Suppressor macrophage treated with lipopolysaccharide for 4 hours (primary cell): Measurements from ENCODE around the gene TMEM119.
A peak's percentile ranks its signal among the peaks of the same experiment; 100 is the strongest.

Experiments used
- DNase-seq: peaks from one replicate; pipeline ENCODE4 v3.0.0-alpha.2; 2020

TMEM119 gene, protein sequence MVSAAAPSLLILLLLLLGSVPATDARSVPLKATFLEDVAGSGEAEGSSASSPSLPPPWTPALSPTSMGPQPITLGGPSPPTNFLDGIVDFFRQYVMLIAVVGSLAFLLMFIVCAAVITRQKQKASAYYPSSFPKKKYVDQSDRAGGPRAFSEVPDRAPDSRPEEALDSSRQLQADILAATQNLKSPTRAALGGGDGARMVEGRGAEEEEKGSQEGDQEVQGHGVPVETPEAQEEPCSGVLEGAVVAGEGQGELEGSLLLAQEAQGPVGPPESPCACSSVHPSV

DNA sequence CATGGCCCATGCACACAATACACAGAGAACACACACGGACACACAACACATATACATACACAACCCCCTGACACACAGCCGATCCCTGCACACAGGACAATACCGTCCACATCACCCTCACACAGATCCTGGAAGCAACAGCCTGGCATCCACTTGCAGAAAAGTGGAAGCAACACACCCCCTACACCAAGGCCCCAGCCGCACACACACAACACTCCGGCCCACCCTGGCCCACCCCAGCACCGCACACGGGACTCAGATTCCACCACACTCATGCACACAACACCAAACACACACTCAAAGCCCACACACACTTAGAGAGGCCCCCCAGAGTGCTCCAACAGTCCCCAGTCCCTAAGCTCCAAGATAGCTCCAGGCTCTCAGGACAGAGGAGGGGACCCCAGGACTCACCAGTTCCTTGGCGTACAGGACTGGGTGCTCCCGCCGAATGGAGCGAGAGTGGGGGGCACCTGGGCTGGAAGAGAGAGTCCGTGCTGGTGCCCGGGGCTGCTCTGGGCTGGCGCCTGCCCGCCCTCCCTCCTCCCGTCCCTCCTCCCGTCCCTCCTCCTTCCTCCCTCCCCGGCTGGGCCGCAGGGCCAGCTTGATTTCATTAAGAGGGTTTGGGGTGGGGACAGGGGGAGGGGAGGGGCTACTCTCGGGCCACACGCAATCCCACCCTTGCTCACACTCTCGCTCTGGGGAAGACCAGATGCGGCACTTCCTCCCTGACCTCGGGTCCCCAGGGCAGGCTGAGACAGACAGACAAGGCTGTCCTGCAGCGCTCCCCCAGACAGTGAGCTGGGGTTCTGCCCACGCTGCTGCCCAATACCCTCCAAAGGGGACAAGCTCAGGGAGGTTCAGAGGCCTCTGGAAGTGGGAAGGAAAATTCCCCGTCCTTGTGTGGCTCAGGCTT lies at the start of gene TMEM119:
TSS of gene TMEM119 (minus strand) at position 526 of the 913 bp plus-strand sequence. CDS start 5,701 bp downstream, outside the sequence.
- DNase-seq, result peak; percentile 19

DNA sequence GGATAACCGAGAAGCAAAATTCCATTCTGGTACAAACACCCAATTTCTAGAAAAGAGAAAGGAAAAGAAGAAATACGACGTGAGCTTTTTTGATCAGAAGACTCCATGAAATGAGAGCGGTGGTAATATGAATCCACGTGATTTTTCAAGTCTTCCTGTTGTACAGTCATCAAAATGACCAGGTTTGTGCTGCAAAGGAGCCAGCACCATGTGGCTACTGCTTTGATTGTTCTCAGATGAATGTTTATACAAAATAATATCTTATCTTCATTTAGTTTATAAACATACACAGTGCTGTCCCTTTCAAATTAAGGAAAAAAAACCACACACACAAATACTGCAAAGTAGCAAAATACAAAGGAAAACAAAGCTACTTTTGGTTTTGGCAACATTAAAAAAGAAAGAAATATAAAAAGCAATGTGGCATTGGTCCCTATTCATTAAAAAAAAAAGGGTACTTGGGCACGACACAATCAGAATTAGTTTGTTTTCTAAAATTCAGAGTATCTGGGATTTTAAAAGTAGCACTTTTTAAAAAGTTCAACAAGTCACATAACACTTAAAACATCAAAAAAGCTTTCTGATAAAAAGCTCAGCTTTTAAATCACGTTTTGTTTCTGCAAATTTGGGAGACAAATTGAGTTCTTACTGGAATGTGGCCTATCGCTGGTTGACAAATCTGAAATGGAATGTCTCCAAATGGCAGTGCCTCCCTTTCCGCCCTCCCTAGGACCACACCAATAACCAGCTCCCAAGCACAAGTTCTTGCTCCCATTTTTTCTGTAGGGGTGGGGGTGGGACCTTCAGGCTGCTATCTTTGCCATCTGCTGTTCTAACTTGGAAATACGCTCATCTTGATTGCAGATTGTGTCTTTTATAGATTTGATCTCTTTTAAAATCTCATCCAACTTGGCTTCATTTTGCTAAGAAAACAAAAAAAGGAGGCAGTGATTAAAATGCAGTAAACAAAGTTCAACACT lies 49.0 kb upstream of the TMEM119 start:
- peak; percentile 17 for DNase-seq

DNA sequence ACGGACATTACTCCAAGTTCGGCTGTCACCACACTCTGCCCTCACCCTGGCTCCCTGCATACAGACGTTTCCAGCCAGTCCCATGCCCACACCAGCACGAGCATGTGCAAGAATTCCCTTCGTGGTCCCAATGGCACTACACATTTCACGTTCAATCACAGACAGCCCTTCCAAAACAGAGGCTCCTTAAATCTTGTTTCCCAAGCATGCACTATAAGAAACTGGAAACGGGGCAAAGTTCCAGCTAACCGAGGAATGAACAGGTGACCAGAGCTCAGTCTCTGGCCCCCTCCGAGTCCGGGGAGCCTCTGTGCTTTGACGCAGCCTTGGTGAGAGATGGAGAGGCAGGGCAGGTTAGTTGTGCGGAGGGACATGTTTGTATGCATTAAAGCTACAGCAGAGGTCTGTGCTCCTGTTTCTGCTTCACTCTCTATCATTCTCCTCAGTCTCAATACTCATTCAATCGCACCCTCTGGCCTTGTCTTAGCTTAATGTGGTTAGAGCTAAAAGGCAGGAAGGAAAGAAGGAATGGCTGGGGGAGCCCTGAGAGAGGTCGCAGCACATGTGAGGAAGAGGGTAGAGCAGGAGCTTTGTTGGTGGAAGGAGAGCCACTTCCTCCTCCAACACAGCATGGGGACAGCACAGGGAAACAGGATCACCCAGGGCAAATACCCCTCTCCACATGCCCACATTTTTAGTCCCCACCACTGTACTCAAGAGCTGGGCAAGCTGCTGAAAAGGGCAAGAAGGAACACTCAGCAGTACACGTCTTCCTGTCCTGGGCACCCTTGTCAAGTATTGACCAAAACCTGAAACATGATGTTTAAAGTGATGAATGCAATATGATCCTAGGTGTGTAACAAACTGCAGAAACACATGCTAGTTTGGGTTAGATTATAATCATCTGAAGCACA lies 48.1 kb upstream of the TMEM119 start:
- no peak for DNase-seq

DNA sequence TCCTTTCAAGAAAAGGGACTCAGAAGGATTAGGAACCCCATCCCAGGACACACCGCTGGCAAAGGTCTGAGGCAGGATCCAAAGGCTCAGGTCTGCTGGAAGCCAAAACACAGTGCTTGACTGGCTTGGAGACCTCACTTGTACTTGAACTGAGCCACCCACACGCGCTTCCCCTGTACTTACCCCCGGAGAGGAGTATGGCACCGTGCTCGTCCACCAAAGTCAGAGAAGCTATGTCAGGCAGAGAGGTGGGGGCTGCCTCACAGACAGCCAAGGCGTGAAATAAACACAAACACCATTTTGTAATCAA lies 46.9 kb upstream of the TMEM119 start:
- DNase-seq, result no peak

DNA sequence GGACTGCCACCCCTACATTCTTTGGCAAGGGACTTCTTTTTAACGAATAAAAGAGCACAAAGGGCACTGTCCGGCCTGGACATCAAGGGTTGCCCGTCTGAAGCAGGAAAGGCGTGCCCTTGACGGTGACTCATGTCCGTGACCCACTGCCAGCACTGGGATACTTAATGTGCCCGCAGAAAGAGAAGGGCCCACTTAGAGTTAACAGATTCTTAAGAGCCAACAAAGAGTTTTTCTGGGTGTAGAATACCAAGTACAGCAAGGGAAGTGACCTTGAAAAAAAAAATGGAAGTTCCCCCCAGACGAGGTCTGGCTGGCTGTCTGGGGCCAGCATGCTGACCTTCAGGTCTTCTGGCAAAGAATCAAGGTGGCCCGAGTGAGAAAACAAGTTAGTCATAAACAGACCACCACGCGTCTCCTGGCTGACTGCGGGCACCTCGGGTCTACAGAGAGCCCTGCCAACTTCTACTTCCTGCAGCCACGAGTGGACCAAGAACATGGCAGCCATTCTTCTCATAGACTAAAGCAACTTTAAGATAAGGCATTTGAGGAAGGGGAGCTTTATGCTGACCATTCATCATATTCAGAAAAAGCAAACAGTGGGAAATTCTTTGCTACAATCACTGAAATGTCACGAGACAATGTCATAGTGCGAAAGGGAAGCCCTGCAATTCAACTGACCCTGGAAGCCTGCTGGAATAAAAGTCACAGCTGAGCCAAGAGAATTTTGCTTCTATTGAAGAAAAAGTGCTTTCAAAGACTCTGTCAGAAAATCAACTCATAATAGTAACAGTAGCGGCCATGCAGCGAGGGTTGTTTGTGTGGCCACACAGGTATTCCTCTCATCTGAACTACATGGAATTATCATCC lies 46.3 kb upstream of the TMEM119 start:
- peak; percentile 37 for DNase-seq

DNA sequence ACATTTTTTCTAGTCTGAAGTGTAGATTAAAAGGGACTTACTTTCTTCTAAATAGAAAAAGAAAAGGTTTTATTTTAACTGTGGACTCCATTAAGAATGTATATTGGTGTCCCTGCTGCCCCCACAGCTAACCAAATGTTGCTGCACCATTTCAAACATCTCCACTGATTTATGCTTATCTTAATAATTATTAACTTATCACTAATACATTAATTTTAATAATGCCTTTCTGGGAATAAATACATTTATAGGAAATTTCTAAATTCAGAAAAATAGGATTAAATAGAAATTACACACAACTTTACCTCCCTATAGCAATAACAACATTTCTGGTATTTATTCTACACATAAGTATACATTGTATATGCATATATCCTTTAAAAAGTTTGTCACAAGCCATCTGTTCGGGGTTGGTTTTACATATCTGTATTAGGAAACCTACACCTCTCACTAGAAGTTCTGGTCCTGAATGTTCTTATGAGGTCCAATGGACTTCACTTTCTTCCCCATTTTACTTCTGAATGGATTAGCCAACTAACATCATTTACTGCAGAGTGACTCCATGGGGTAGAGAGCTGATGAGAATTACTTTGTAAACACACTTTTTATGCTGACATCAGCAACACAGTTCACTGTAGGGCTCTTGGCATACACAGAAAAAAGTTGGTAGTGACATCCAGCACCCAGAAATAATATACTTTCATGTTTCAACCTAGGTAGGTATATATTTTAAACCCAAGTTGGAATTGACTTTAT lies 45.2 kb upstream of the TMEM119 start:
- no peak for DNase-seq

DNA sequence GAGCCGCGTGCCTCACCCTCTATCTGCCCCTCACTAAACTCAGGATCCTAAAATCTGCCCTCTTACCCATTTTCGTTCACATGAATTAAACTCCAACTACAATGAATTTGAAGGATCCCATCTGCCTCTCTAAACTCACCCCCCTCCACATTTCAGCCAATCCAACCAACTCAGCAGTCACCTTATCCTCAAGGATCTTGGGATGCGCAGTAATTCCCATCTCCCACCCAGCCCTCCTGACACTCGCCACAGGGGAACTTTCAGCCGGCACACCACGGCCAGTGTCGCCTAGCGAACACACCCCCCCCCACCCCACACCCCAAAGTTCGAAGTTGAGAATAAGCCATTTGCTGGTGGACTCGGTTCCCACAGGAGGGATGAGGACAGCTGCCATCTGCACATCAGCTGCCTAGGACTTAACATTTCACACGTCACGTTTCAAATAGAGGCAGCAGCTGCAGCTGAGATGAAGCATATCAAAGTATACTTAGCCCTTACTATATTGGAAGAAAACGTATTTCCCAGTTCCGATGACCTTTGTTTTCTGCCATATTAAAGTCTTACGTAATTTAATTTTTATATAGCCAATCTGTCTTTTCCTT lies 44.5 kb upstream of the TMEM119 start:
- no peak for DNase-seq

DNA sequence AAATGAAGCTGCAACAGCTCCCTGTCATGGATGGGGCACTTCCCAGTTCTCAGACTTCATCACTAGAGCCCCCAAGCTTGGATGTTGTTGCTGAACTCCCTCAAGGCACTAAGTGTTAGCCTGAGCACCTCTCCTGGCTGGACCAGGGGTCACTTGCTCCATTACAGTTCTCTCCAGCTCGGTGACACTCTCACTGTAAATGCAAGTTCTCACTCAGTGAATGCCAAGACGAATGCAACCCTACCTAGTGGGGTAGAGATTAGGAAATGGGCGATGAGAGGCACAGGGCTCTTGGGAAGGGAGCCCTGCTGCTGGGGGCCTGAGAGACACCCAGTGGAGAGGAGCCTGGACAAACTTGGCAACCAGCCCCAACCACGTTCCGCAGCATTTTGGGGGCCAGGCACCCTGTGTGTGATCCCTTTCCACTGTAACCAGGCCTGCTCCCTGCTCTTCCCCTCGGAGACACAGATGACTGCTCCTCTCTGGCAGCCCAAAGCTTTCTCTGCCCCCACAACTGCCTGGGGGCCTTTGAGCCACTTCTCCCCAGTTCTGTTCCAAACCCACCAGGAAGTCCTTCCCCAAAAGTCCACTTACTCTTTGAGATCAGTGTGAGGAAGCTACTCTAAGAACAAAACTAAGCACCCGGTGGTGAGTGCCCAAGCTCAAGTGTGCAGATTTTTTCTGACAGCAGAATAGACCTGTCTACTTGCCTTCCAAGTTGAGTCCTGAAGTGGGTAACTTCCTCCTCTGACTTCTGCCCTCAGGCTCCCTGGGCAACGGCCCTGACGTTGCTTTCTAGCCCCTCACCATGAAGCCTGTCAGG lies 43.8 kb upstream of the TMEM119 start:
- peak; percentile 24 for DNase-seq

DNA sequence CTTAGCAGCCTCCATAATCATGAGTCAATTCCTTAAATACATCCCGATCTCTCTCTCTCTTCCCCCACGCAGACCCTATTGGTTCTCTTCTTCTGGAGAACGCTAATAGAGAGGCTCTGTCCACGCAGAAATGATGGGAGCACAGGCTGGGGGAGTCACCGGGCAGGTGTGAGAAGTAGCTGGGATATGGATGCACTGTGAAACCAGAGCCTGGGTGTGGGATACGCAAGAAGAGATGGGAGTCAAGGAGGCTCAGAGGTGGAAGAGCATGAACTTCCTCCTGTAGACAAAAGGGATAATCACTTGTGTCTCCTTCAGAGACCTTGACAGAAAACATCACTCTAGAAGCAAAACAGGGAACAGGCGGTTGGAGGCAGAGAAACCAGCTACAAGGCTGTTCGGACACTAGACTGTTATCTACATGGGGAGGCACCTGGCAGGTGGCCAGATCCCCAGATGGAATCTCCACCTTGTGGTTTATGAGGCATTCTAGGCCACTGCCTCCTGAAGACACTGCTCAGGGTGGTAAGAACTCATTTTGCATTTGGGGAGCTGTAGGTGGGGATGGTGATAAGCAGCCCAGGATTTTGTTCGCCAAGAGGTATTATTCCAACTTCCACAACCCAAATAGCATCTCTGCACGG lies 43.0 kb upstream of the TMEM119 start:
- DNase-seq, result no peak

DNA sequence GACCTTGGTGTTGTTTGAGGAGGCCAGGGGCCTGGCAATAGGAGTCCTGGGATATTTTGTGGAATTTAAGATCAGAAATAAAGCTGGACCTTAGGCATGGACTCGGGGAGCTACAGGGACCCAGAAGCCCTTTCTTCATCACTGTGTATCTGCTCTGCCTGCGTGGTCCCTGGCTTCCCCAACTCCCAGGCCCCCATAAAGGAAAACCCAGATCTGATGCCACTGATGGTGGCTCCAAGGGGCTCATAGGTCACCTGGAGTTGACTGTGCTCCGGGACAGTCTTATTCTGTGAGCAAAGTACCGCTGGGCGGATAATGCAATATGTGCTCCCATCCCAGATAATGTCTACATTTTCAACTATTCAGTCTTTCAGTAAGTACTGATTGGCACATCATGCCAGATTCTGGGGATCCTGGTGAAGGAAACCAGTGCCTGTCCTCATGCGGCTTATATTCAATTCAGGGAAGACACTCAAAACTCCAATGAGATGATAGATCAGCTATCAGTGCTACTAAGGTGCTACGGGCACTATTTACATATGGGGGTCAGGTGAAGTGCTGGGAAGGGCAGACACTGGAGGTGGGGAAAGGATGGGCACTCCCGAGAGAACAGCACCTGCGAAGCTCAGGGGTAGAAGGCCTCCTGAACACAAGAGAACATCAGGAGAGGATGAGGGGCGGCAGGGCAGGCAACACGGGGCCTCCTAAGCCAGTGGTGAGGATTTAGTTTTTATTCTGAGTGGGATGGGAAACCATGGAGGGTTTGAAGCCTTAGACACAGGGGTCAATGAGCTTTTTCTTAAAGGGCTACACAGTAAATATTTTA lies 41.3 kb upstream of the TMEM119 start:
- no peak for DNase-seq

DNA sequence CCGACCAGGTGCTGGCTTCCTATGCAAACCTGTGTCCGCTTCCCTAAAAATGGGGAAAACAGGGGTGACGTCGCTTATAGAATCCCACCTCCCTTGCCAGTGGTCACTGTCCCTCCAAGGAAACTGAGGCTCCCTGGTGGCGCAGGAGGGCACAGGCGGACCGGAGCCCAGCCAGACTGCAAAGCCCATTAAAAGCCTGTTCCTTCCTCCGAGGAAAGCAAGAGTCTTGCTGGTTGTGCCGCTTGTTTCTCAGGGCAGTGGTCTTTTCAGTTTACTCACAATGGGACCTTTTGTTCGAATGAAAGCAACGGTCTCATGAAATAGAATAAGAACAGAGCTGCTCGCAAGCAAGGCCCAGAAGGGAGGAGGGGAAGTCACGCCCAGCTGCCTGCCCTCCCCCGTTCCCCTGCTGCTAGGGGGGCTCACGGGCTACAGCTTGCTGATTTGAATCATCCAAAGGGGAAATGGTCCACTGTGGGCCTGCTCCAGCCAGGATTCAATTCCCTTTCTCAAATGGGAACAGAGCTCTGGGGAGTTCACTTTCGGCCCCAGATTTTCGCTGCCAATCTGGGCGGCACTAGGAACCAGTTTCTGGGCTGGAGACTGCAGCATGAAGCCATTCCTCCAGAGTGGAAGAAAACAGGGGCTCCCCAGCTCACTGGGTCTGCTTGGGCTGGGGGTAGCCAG lies 40.4 kb upstream of the TMEM119 start:
- peak; percentile 90 for DNase-seq

DNA sequence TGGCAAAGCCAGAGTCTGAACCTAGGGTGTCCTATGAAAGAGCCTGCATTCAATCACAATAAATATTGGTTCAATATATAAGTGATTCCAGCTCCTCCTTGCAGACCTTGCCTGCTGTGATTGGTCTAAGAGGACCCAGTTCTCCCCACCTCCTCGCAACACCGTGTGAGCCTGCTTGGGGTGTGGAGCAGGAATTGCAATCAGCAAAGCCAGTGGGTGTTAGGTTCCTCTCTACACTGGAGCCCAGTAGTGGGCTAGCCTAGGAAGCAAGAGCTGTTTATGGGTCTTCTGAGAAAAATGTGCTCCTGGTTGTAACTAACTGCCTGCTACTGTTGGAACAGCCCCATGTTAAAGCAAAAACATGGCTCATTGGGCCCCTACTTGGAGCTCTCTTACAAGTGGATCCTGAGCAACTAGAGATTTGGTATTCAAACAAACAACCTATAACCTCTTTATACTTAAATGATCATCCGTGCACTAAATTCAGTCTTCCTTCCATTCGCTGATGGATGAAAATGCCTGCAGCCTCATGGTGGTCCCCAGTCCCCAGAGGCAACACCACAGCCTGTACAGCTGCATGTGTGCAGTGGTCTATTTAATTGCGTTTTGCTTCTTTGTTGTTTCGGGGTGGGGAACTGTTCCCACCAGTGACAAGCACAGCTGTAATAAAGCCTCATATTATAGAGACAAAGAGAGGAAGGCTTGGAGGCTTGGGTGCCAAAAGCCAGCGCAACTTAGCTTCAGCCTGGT lies 39.5 kb upstream of the TMEM119 start:
- no peak for DNase-seq

DNA sequence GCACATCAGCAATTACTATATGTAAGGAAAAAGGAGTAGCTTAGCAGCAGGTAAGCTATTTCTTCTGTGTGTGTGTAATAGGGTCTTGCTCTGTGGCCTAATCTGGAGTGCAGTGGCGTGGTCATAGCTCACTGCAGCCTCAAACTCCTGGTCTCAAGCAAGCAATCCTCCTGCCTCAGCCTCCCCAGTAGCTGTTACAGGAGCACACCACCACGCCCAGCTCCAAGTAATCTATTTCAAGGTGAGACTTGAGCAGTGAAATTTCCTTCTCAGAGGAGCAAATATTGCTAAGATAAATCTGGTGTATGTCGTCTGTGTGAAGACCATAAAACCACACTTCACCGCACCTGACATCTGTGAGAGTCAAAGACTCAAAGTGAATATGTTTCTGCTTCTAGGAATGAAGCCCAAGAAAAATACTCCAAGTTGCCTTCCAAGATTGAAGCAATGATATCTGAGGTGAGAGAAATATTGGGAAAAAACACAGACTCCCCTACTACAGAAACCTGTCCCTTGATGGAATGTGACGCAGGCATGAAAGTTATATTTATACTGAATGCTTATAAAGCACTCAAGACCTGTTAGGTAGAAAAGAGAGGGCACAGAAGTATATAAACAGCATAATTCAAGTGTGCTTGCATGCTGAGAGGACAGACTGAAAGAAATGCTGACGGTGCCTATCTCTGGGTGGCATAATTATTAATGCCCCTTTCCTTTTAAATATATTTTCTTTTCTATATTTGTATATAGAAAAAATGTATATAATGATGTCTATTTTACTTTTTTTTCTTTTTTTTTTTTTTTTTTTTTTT lies 38.3 kb upstream of the TMEM119 start:
- DNase-seq, result no peak

DNA sequence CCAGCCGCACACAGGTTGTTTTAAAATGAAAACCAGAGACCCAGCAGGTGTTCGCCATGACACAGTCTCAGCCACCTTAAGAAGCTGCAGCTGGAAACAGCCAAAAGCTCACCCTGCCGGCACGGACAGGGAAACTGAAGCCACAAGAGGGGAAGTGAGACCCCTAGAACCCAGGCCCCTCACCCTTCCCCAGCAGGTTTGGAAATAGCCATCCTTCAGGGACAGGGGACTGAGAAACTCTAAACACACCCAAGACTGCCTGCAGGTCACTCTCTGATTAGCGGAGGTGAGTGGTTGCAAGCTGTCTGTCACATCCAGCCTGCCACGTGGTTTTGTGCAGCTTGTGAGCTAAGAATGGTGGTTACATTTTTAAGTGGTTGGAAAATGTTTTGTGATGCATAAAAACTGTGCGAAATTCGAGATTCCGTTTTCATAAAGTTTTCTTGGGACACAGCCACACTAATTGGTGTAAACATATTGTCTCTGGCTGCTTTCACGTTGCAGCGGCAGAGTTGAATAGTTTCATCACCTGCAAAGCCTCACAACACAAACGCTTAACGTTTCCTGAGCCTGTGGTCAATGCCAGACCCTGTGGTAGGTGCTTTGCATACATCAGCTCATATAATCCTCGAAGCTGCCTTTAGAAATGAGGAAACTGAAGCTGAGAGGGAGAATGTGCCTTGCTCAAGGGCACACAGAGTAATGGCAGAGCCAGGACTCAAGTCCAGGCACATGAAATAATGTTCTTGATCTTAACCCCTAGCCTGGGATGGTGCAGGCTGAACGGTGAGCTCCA lies 37.5 kb upstream of the TMEM119 start:
- DNase-seq, result peak; percentile 68
